Right lobe of liver (tissue), 4 donors: ENCODE measurements around the gene PSMC5.

Experiments used
- CTCF ChIP-seq, 4 donors: fragments of 200-600 bp in 3 of 4; fragments of 450-650 bp in 1 of 4; IDR thresholded peaks; one replicate each; pipeline versions ENCODE4 v1.5.1 to v1.8.0; 2016 to 2022; ENCODE audit warnings: antibody characterized with exemption in 4 of 4, mild to moderate bottlenecking in 2 of 4
- POLR2A ChIP-seq: fragments of 450-650 bp; IDR thresholded peaks from one replicate; pipeline ENCODE4 v1.6.1; 2017; ENCODE audit warnings: antibody characterized with exemption, mild to moderate bottlenecking
- donor health status: DM: no; HTN: no; CAD: no.
- donor health status: DM: no; HTN: no; CAD: no.
- donor health status: DM: no; HTN: yes; CAD: no.

- TF ChIP-seq POLR2A (no peak), CTCF (IDR thresholded peaks at IDR 0.05) (no peak)
Observed at GRCh38 chr17:63837480-63837879, 10.2 kb downstream of the PSMC5 start.
